LNCAP (cell line): ENCODE results near the gene SHISA6.

Source experiments
- TF ChIP-seq, protein P1 (sequence below): fragments of 450-650 bp; IDR thresholded peaks from 2 replicates; pipeline ENCODE4 v1.5.1; 2017; ENCODE audit warnings: mild to moderate bottlenecking

SHISA6 gene

DNA sequence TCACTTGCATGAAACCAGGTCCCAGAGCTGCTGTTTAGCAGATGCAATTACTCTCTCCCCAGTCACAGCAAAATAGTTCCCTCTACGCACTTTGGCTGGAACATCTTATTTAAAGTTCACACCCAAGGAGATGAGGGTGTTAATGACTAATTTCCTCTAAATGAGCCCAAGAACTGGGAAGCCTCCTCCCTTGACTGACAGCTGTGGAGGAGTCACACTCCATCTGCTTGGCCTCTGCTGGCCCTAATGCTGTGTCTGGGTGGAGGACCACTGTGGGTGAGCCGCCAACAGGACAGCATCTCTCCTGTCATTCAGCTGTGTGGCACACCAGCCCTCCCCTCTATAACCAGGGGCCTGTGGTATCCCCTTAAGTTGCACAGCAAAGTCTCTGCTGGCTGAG is 115.4 kb downstream of the SHISA6 start:
- TF ChIP-seq, protein P1, sequence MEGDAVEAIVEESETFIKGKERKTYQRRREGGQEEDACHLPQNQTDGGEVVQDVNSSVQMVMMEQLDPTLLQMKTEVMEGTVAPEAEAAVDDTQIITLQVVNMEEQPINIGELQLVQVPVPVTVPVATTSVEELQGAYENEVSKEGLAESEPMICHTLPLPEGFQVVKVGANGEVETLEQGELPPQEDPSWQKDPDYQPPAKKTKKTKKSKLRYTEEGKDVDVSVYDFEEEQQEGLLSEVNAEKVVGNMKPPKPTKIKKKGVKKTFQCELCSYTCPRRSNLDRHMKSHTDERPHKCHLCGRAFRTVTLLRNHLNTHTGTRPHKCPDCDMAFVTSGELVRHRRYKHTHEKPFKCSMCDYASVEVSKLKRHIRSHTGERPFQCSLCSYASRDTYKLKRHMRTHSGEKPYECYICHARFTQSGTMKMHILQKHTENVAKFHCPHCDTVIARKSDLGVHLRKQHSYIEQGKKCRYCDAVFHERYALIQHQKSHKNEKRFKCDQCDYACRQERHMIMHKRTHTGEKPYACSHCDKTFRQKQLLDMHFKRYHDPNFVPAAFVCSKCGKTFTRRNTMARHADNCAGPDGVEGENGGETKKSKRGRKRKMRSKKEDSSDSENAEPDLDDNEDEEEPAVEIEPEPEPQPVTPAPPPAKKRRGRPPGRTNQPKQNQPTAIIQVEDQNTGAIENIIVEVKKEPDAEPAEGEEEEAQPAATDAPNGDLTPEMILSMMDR = no peak

DNA sequence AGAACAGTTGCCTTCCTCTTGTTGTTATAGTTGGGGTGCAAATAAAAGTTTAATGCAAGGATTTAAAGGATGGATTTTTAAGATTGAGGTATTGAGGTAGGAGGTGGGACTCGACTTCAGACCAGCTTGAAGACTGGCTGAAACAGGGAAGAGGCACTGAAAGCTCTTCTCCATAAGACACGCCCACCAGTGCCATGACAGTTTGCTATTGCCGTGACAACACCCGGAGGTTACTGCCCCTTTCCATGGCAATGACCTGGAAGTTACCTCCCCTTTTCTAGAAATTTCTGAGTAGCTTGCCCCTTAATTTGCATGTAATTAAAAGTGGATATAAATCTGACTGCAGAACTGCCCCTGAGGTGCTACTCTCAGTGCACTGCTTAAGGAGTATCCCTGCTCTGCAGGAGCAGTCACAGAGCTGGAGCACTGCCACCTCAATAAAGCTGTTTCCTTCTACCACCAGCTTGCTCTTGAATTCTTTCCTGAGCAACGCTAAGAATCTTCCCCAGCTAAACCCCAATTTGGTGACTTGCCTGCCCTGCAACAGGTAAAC is 122.6 kb downstream of the SHISA6 start:
- TF ChIP-seq, protein P1 = no peak

- TF ChIP-seq, protein P1 = no peak
These were observed 125.3 kb downstream of the SHISA6 start for GRCh38 chr17:11366272-11366850.

DNA sequence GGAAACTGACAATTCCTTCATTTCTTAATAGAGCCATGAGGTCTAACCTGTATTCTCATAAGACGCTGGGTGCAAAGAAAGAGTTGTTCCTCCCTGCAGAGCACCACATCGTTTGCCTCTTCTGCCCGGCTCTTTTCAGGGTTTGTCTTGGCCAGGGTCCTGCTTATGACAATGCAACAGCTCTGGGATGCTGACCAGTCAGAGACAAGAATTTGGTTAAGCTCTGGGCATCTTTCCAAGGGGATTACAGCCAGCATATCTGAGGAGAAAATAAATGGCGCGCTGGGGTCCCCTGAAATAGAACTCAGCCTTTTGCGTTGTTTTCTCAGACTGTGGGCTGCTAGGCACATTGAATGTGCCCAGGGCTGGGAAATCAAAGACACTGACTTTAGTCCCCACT is 128.6 kb downstream of the SHISA6 start:
- TF ChIP-seq, protein P1 = no peak

- TF ChIP-seq, protein P1 = no peak
These were observed 131.7 kb downstream of the SHISA6 start for GRCh38 chr17:11372692-11373091.

DNA sequence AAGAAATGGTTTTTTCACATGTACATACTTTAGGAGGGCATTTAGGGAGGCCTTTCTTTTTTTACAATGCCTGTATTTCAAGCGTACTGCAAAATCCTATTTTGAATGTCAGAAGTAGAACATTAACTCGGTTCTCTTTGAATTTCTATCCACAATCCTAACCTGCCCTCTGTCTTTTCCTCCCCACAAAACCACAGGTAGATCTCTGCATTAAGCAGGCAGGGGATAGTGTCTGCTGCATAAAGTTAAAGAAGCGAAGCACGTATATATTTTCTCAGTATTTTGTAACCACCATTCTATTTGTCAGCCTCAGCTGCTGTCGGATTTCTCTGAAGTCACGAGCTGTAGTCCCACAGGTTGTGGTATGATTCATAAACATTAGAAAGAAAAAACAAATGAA is 137.5 kb downstream of the SHISA6 start:
- TF ChIP-seq, protein P1 = no peak

- TF ChIP-seq, protein P1 = no peak
These were observed 139.7 kb downstream of the SHISA6 start for GRCh38 chr17:11380761-11381160.

- TF ChIP-seq, protein P1 = no peak
These were observed 142.1 kb downstream of the SHISA6 start for GRCh38 chr17:11383157-11383556.
